OCI-LY3 (cell line): ENCODE measurements around the gene IL17F.

Experiments
- CTCF ChIP-seq: fragments of 200-600, 300-600 bp; sonication (generic); IDR thresholded peaks from 2 replicates; pipeline ENCODE4 v1.5.1; 2014; ENCODE audit warnings: antibody characterized with exemption, low read length, low read depth
- EZH2phosphoT487 ChIP-seq: fragments of 200-600 bp; shearing (Covaris generic); IDR thresholded peaks from 2 replicates; pipeline ENCODE4 v1.6.1; 2018; ENCODE audit warnings: antibody characterized with exemption, mixed run types, low read depth

GRCh38 chr6:52254731-52255378 lies 10.6 kb upstream of the IL17F start:
- TF ChIP-seq CTCF: no peak
- TF ChIP-seq EZH2phosphoT487: no peak
